GM18858 (cell line): ENCODE results near the gene FOXN3.
"Not testable (repeated sequence)": the region's sequence is repeated elsewhere in the genome, so short reads cannot be mapped to it uniquely, and the experiment has no call there.

Experiments
- ATAC-seq: cut with Tn5 transposase; IDR thresholded peaks from one replicate; pipeline ENCODE4 v1.9.1; 2021; ENCODE audit not compliant: unreplicated experiment

Gene FOXN3

GRCh38 chr14:89307409-89307808, 109.6 kb downstream of the FOXN3 start:
- ATAC-seq = no peak

DNA sequence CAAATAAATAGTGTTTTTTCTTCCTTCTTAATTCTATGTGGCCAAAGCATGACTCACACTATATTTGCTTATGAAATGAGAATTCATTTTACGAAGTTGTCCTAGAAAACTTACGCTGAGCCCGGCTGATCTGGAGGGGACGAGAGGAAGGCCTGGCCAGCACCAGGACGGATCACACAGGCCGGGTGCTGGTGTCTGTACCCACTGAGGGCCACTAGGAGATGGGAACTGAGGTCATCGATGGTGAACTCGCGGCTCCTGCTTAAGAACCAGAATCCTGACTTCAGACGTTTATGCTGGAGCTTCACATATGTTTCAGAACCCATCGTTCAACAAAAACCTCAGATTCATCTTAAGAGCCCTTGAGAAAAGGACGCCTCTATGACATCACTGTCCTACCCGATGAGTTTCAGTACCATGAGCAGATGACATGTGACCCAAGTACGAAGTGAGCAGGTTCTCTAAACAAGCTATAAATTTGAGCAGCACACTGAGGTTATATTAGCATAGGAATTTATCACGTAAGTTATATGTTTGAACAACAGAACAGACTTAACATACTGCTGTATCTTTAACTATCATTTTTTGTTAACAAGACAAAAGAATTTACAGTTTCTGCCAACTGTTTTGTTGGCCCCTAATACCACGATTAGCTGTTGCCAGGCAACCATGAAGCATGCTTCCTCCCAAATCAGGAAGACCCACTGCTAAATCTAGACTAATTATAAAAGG, 111.9 kb downstream of the FOXN3 start:
- peak; percentile 34 for ATAC-seq

DNA sequence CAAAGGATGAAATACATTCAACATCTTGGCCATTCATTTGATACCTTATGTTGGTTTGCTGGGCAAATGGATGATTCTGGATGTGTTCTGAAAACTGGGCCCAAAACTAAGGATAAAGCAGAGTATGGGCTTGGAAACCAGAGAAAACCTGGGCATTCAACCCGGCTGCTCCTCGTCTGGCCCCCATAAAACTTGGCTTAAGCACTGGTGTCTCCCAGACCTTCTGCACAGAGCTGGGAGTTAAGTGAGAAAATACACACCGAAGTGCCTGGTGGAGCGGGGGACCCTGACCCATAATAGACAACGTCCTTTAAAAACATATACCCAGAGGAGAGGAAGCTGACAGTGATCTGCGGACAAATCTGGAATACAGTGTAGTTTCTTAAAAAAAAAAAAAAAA, 112.5 kb downstream of the FOXN3 start:
- ATAC-seq = no peak

- peak; percentile 58 for ATAC-seq
Observed at GRCh38 chr14:89303456-89304435, 113.3 kb downstream of the FOXN3 start.

- no peak for ATAC-seq
Observed at GRCh38 chr14:89302396-89302950, 114.6 kb downstream of the FOXN3 start.

DNA sequence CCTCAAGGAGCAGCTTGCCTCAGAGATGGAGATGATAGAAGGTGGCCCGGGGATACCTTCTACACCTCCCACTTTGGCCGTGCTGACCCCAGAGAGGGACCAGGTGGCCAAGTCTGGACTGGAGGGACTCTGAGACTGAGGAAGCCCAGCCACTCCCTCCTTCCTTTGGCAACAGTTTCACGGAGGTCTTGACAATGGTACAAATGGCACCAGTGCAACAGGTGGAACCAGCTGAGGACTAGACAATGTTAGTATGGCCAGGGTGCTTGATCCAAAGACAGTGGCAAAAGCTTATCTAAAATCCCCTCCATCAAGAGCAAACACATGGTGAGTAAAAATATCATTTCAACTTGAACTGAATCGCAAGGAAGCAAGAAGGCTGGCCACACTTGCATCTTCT, 117.4 kb downstream of the FOXN3 start:
- no peak for ATAC-seq

- ATAC-seq = no peak
Observed at GRCh38 chr14:89298056-89298834, 118.8 kb downstream of the FOXN3 start.

- ATAC-seq = no peak
Observed at GRCh38 chr14:89296281-89296745, 120.7 kb downstream of the FOXN3 start.

DNA sequence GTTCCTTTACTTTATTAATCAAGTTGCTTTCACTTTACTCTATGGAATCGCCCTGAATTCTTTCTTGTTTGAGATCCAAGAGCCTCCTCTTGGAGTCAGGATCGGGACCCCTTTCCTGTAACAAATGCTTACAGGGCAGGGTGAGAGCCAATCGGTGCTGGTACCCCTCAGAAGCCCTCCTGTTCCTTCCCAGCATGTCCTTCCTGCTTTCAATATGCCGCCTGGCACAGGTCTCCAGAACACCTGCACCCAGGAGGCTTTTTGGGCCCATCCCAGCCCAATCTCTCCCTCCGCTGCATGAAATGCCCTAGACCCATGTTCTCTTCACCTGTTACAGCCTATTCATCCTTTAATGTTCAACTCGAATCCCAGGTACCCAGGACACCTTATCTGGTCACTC, 122.2 kb downstream of the FOXN3 start:
- no peak for ATAC-seq

DNA sequence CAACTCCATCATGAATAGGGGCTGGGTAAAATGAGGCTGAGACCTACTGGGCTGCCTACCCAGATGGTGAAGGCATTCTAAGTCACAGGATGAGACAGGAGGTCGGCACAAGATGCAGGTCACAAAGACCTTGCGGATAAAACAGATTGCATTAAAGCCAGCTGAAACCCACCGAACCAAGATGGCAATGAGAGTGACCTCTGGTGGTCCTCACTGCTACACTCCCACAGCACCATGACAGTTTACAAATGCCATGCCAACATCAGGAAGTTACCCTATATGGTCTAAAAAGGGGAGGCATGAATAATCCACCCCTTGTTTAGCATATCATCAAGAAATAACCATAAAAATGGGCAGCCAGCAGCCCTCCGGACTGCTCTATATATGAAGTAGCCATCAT, 122.6 kb downstream of the FOXN3 start:
- not testable (repeated sequence) for ATAC-seq

GRCh38 chr14:89294060-89294459, 123.0 kb downstream of the FOXN3 start:
- no peak for ATAC-seq

GRCh38 chr14:89293314-89293916, 123.6 kb downstream of the FOXN3 start:
- ATAC-seq = no peak

DNA sequence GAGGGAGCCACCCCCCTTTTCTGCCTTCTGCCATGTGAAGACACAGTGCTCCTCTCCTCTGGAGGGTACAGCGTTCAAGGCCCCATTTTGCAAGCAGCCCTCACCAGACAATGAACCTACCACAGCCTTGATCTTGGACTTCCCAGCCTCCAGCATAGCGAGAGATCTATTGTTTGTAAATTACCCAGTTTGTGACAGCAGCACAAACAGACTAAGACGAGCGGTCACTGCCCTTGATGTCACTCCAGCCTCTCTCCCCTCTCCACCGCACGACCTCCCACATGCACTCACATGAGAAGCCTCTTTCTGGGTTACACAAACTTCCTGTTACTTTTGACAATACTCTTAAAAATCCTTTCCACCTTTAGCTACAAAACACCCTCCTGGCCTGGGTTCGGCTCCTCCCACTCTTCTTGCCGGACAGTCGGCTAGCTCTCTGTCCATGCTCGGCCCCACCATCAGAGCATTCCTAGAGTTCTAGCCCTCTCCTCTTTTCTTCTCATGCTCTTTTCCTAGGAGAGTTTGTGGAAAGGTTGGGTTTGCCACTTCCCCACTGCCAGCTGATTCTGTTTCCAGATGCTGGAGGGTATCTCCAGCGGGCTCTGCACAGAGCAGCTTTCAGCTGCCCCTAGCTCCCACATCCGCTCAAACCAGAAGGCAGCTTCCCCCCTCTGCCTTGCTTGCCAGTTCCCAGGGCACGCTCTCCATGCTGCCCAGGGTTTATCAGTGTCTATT, 124.3 kb downstream of the FOXN3 start:
- no peak for ATAC-seq

GRCh38 chr14:89291351-89291940, 125.6 kb downstream of the FOXN3 start:
- ATAC-seq = no peak

DNA sequence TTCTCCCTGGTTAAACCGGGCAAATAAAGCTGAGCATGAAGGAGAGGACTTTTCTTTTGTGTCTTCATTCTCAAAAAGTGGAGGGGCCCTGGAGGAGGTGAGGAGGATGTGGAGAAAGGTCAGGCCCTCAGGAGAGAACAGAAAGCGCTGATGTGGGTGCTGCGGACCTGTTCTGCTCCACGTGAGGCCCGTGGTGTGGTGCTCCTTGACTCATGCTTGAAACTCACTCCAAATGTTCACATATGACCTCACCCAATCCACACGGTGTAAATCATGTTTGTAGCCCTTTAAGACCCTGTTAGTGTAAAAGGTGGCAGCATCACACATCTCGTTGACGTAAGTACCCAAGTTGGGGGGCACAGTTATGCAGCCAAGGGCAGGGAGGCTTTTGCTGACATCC, 126.2 kb downstream of the FOXN3 start:
- ATAC-seq = no peak

GRCh38 chr14:89289477-89289876, 127.6 kb downstream of the FOXN3 start:
- no peak for ATAC-seq

GRCh38 chr14:89288114-89288513, 128.9 kb downstream of the FOXN3 start:
- no peak for ATAC-seq

GRCh38 chr14:89284333-89285058, 132.5 kb downstream of the FOXN3 start:
- ATAC-seq = no peak
